GM19372 (cell line): Measurements from ENCODE around the gene PDX1.

ENCODE experiments used
- ATAC-seq: cut with Tn5 transposase; IDR thresholded peaks from one replicate; pipeline ENCODE4 v1.9.1; 2021; ENCODE audit warnings: mild to moderate bottlenecking, low read depth, moderate library complexity; ENCODE audit not compliant: unreplicated experiment

PDX1 gene

GRCh38 chr13:27921961-27922882, 2.4 kb downstream of the PDX1 start:
- no peak for ATAC-seq

- no peak for ATAC-seq
Measured at GRCh38 chr13:27922883-27923612, 3.2 kb downstream of the PDX1 start.

- ATAC-seq, result no peak
Measured at GRCh38 chr13:27923794-27924528, 4.2 kb downstream of the PDX1 start.

GRCh38 chr13:27924529-27925141, 4.8 kb downstream of the PDX1 start:
- ATAC-seq, result no peak

- no peak for ATAC-seq
Measured at GRCh38 chr13:27925220-27925991, 5.6 kb downstream of the PDX1 start.

- ATAC-seq, result no peak
Measured at GRCh38 chr13:27926644-27927434, 7.0 kb downstream of the PDX1 start.

GRCh38 chr13:27927444-27928352, 7.9 kb downstream of the PDX1 start:
- no peak for ATAC-seq

GRCh38 chr13:27928353-27928804, 8.6 kb downstream of the PDX1 start:
- ATAC-seq, result no peak

- ATAC-seq, result no peak
Measured at GRCh38 chr13:27928805-27929753, 9.3 kb downstream of the PDX1 start.

- no peak for ATAC-seq
Measured at GRCh38 chr13:27929868-27930267, 10.1 kb downstream of the PDX1 start.

- ATAC-seq, result no peak
Measured at GRCh38 chr13:27933118-27933517, 13.3 kb downstream of the PDX1 start.

- no peak for ATAC-seq
Measured at GRCh38 chr13:27933580-27934328, 14.0 kb downstream of the PDX1 start.

GRCh38 chr13:27942972-27943371, 23.2 kb downstream of the PDX1 start:
- ATAC-seq, result no peak

- ATAC-seq, result no peak
Measured at GRCh38 chr13:27952876-27953675, 33.3 kb downstream of the PDX1 start.

GRCh38 chr13:27953676-27954405, 34.0 kb downstream of the PDX1 start:
- peak; percentile 86 for ATAC-seq
